Caco-2 (cell line): ENCODE measurements around the gene TP53BP2. TPM values are rescaled to one million over a fixed set of nuclear protein-coding genes. Genes with fewer than 3 reads are reported as not detected.

Experiments
- BruUV-seq: library from RNA; stranded (reverse); fragments of 400-500 nt; replicated peaks from 2 replicates; lab custom pipeline; 2021; lab: Mats Ljungman, UMichigan
- CTCF ChIA-PET: fragments of 300-600 bp; sonication (Branson Sonifier 250); formaldehyde crosslinking; loops from one replicate; lab custom pipeline; 2022; ENCODE audit warnings: antibody characterized with exemption; lab: Charles Lee
- POLR2A ChIA-PET: fragments of 300-600 bp; sonication (Branson Sonifier 250); formaldehyde crosslinking; loops from one replicate; lab custom pipeline; 2022; ENCODE audit warnings: antibody characterized with exemption; lab: Charles Lee
- DNase-seq, 2 experiments: peaks; one replicate each; pipeline versions ENCODE4 v3.0.0 to v3.0.0-alpha.2; 2020 to 2022
- H3K27me3 ChIP-seq: replicated peaks from 2 replicates; pipeline ENCODE4 v1.6.0; 2011; ENCODE audit warnings: low read length; ENCODE audit not compliant: control insufficient read depth, insufficient read depth
- H3K36me3 ChIP-seq: 2 replicates; pipeline ENCODE4 v1.5.1; 2011; ENCODE audit warnings: low read length; ENCODE audit not compliant: control insufficient read depth, insufficient read depth
- H3K4me1 ChIP-seq: fragments of 250-450 bp; sonication (Bioruptor Pico); 2 replicates; pipeline ENCODE4 v1.5.1; 2020; ENCODE audit warnings: mild to moderate bottlenecking
- H3K4me3 ChIP-seq: 2 replicates; pipeline ENCODE4 v1.5.1; 2011; ENCODE audit warnings: low read depth, mild to moderate bottlenecking, control low read depth, low read length
- H3K9me3 ChIP-seq: fragments of 250-450 bp; sonication (Bioruptor Pico); 2 replicates; pipeline ENCODE4 v1.5.1; 2020; ENCODE audit warnings: mild to moderate bottlenecking, moderate library complexity
- H3K27ac Mint-ChIP-seq: one replicate; pipeline ENCODE4 v1.8.0; 2022; ENCODE audit warnings: mixed read lengths; ENCODE audit not compliant: unreplicated experiment
- H3K27me3 Mint-ChIP-seq: one replicate; pipeline ENCODE4 v1.8.0; 2022; ENCODE audit warnings: mixed read lengths; ENCODE audit not compliant: insufficient read depth, unreplicated experiment
- H3K36me3 Mint-ChIP-seq: one replicate; pipeline ENCODE4 v1.8.0; 2022; ENCODE audit warnings: mild to moderate bottlenecking, mixed read lengths; ENCODE audit not compliant: insufficient read depth, unreplicated experiment
- H3K4me1 Mint-ChIP-seq: one replicate; pipeline ENCODE4 v1.8.0; 2022; ENCODE audit warnings: low read depth, mixed read lengths; ENCODE audit not compliant: unreplicated experiment
- H3K4me3 Mint-ChIP-seq: one replicate; pipeline ENCODE4 v1.8.0; 2022; ENCODE audit warnings: mild to moderate bottlenecking, moderate library complexity, mixed read lengths; ENCODE audit not compliant: unreplicated experiment
- H3K9me3 Mint-ChIP-seq: one replicate; pipeline ENCODE4 v1.8.0; 2022; ENCODE audit warnings: mixed read lengths; ENCODE audit not compliant: unreplicated experiment
- CTCF ChIP-seq, 2 experiments: fragments of 200-600 bp in 1 of 2; IDR thresholded peaks; 1 replicate in 1 of 2; 2 replicates in 1 of 2; pipeline versions ENCODE4 v1.5.1 to v1.8.0; 2011 to 2022; ENCODE audit warnings: antibody characterized with exemption in 1 of 2, control low read depth in 1 of 2, inconsistent platforms in 1 of 2, low read depth in 1 of 2, low read length in 1 of 2, mild to moderate bottlenecking in 1 of 2, moderate library complexity in 1 of 2; ENCODE audit not compliant: insufficient read depth in 1 of 2, severe bottlenecking in 1 of 2, unreplicated experiment in 1 of 2
- intact Hi-C: fragments of 100-400 bp; cut with micrococcal nuclease; formaldehyde crosslinking; loops from one replicate; pipeline ENCODE4 v1.10.0; 2022; ENCODE audit not compliant: unreplicated experiment
- total RNA-seq: library from RNA; stranded (reverse); gene quantifications from 2 replicates; pipeline ENCODE4 v1.2.3, GENCODE V29; 2022

TP53BP2 gene
- total RNA-seq, 1 experiment from 2014 or later = 49.6 TPM

- ChIA-PET POLR2A (no interaction called here), CTCF (interaction anchor here (1.1 kb wide), 1 partner anchor 9 kb away, joined by 3 read pairs; no protein-coding TSS in a partner anchor)
- Mint-ChIP-seq H3K4me3 (no peak overlapping the region), H3K9me3 (no peaks in the 10 kb centered on the region), H3K27me3 (no peaks in the 10 kb centered on the region), H3K27ac (no peak overlapping the region), H3K4me1 (peaks cover 23% of the 10 kb centered on the region), H3K36me3 (peaks cover 71% of the 10 kb centered on the region)
- no peak overlapping the region for H3K4me3 ChIP-seq
- H3K27me3 ChIP-seq = no peaks in the 10 kb centered on the region
- intact Hi-C loops = no loop called here
- no TSS peak for BruUV-seq
- no peaks in the 10 kb centered on the region for H3K9me3 ChIP-seq
- H3K4me1 ChIP-seq = no peaks in the 10 kb centered on the region
- TF ChIP-seq CTCF (IDR thresholded peaks at IDR 0.05; ENCODE audit: insufficient read depth in 1 of 2, low read depth in 1 of 2, low read length in 1 of 2, severe bottlenecking in 1 of 2, unreplicated experiment in 1 of 2) = no peak
- peaks cover 7% of the 10 kb centered on the region for H3K36me3 ChIP-seq
- DNase-seq = no peak
Measured at GRCh38 chr1:223751696-223752095, 94.1 kb downstream of the TP53BP2 start.

GRCh38 chr1:223750730-223751570, 94.8 kb downstream of the TP53BP2 start:
- no peak for DNase-seq

More at GRCh38 chr1:223750730-223751570, 94.8 kb downstream of the TP53BP2 start:
- no peaks in the 10 kb centered on the region for H3K27me3 Mint-ChIP-seq
- Histone ChIP-seq H3K27me3 (no peaks in the 10 kb centered on the region), H3K4me1 (no peaks in the 10 kb centered on the region), H3K36me3 (peaks cover 7% of the 10 kb centered on the region), H3K9me3 (no peaks in the 10 kb centered on the region), H3K4me3 (no peak overlapping the region)
- H3K4me1 Mint-ChIP-seq = peaks cover 23% of the 10 kb centered on the region
- CTCF ChIA-PET = interaction anchor here (1.1 kb wide), 1 partner anchor 9 kb away, joined by 3 read pairs; no protein-coding TSS in a partner anchor
- no peaks in the 10 kb centered on the region for H3K9me3 Mint-ChIP-seq
- H3K36me3 Mint-ChIP-seq = peaks cover 70% of the 10 kb centered on the region
- POLR2A ChIA-PET = no interaction called here
- intact Hi-C loops = no loop called here
- TF ChIP-seq CTCF (IDR thresholded peaks at IDR 0.05; ENCODE audit: insufficient read depth in 1 of 2, low read depth in 1 of 2, low read length in 1 of 2, severe bottlenecking in 1 of 2, unreplicated experiment in 1 of 2) = no peak
- H3K4me3 Mint-ChIP-seq = no peak overlapping the region
- no TSS peak for BruUV-seq
- no peak overlapping the region for H3K27ac Mint-ChIP-seq
